ENCODE data around the gene KRTCAP3. TPM values are rescaled to one million over a fixed set of nuclear protein-coding genes. Genes with fewer than 3 reads are reported as not detected.
A peak's percentile ranks its signal among the peaks of the same experiment; 100 is the strongest.

The KRTCAP3 gene
- total RNA-seq, 1 donor from 2014 or later = 6.9 TPM

DNA sequence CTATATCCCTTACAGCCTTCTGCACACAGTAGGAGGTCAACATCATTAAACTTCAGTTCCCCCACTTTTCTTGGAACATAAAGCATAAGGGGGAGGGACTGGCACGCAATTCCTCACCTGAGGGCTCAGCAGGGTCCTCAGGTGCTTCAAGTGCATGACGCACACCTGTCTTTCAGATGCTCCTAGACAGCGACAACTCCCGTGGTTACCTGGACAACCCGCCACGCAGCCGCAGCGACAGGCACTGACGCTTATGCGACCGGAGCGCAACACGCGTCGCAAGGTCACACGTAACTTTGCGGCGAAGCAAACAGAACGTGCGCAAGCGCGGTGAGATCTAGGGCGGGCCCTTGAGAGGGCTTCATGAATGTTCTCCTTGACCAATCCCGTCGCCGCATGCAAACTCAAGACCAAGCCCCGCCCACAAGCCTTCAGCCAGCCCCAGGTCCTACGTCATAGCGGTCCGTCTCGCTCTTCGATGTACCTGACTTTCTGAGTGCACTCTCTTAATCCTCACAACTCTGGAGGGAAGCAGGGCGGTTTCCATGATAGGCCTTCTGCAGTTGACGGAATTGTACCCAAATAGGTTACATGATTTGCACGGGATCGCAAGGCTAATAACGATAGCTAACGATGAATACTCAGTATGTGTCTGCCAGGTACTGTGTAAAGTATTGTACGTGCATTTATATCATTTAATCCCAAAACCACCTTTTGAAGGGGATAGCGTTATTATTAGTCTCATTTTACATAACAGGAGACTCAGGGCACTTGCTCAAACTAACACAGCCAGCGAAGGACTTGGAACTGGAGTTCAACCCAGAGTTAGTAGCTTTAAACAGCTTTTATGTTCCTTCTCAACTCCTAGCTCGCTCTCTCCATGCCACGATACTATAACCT is 47.6 kb downstream of the KRTCAP3 start, which contains the start of gene IFT172:
Gene IFT172, minus strand, starts transcription at position 246 of the 900 bp plus-strand sequence. Its CDS starts 90 bp downstream, at position 156.
- H3K36me3 Mint-ChIP-seq (ENCODE audit: low read depth) = peaks cover 3% of the 10 kb centered on the region
- H3K9me3 Mint-ChIP-seq = no peaks in the 10 kb centered on the region
- H3K4me1 Mint-ChIP-seq = peaks cover 35% of the 10 kb centered on the region
- H3K27me3 Mint-ChIP-seq (ENCODE audit: low read depth) = peaks cover 11% of the 10 kb centered on the region
- TF ChIP-seq, protein P1, sequence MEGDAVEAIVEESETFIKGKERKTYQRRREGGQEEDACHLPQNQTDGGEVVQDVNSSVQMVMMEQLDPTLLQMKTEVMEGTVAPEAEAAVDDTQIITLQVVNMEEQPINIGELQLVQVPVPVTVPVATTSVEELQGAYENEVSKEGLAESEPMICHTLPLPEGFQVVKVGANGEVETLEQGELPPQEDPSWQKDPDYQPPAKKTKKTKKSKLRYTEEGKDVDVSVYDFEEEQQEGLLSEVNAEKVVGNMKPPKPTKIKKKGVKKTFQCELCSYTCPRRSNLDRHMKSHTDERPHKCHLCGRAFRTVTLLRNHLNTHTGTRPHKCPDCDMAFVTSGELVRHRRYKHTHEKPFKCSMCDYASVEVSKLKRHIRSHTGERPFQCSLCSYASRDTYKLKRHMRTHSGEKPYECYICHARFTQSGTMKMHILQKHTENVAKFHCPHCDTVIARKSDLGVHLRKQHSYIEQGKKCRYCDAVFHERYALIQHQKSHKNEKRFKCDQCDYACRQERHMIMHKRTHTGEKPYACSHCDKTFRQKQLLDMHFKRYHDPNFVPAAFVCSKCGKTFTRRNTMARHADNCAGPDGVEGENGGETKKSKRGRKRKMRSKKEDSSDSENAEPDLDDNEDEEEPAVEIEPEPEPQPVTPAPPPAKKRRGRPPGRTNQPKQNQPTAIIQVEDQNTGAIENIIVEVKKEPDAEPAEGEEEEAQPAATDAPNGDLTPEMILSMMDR (conservative IDR thresholded peaks at IDR 0.05) = no peak
- peak within 1 kb of the TSS; percentile 93 for H3K4me3 Mint-ChIP-seq
- peak within 1 kb of the TSS; percentile 78 for H3K27ac Mint-ChIP-seq (ENCODE audit: unreplicated experiment)
- peak; percentile 97 for DNase-seq (ENCODE audit: low read depth, low spot score)

DNA sequence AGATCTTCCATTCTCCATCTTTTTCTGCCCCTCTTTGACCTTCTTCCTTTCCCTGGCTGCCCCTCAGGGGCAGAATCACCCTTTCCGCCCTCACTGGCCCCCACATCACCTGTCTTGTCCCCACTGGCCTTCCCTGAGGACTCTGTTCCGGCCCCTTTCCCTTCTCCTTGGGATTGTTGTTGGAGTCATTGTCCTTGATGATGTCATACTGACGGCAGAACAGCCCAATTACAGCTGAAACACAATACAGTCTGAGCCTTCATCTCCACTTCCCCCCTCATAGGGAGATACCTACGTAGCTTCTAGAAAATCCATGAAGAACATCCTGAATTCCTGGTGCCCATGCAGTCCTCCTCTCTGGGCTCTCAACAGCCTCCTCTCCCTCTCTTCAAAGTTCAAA is 50.4 kb downstream of the KRTCAP3 start:
- peaks cover 34% of the 10 kb centered on the region for H3K4me1 Mint-ChIP-seq
- no peak overlapping the region for H3K27ac Mint-ChIP-seq (ENCODE audit: unreplicated experiment)
- H3K27me3 Mint-ChIP-seq (ENCODE audit: low read depth) = peaks cover 35% of the 10 kb centered on the region
- no peaks in the 10 kb centered on the region for H3K9me3 Mint-ChIP-seq
- H3K36me3 Mint-ChIP-seq (ENCODE audit: low read depth) = no peaks in the 10 kb centered on the region
- no peak for DNase-seq (ENCODE audit: low read depth, low spot score)
- TF ChIP-seq, protein P1 (conservative IDR thresholded peaks at IDR 0.05) = no peak
- H3K4me3 Mint-ChIP-seq = peak overlapping the region; percentile 42

DNA sequence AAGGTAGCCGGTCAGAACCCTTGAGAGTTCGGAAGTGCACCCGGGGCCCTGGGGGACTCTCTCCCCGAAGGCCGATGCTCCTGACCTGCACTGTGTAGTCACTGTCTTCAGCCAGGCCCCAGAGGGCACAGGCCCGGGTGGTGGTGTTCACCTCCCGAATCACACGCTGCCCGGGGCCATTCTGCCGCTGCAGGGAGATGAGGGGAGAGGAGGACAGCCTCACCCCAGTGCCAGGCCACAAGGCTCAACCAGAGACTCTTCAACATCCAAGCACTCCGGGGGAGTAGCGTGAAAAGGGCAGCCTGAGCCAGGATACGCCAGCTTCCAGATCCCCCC is 51.7 kb downstream of the KRTCAP3 start:
- DNase-seq (ENCODE audit: low read depth, low spot score) = no peak
- Mint-ChIP-seq H3K27ac (ENCODE audit: unreplicated experiment) (no peak overlapping the region), H3K36me3 (ENCODE audit: low read depth) (no peaks in the 10 kb centered on the region), H3K9me3 (no peaks in the 10 kb centered on the region), H3K4me3 (peak overlapping the region; percentile 86), H3K4me1 (peaks cover 29% of the 10 kb centered on the region), H3K27me3 (ENCODE audit: low read depth) (peaks cover 48% of the 10 kb centered on the region)
- TF ChIP-seq, protein P1 (conservative IDR thresholded peaks at IDR 0.05) = no peak

Other genes starting within 250 kb of the KRTCAP3 start
- 86.3 and 86.6 TPM in 2 replicates for gene ATRAID, start 230.3 kb upstream of the KRTCAP3 start, total RNA-seq
- gene SLC5A6, start 230.1 kb upstream of the KRTCAP3 start, total RNA-seq = 129 and 140 TPM in 2 replicates
- gene CAD, start 225.0 kb upstream of the KRTCAP3 start, total RNA-seq = 117 and 127 TPM in 2 replicates
- 0.48 and 0.93 TPM in 2 replicates for gene SLC30A3, start 179.3 kb upstream of the KRTCAP3 start, total RNA-seq
- not detected in 2 replicates for gene DNAJC5G, start 166.9 kb upstream of the KRTCAP3 start, total RNA-seq
- gene TRIM54, start 160.0 kb upstream of the KRTCAP3 start, total RNA-seq = not detected in 2 replicates
- 1.6 and 1.9 TPM in 2 replicates for gene UCN, start 133.9 kb upstream of the KRTCAP3 start, total RNA-seq
- 84.5 and 90.7 TPM in 2 replicates for gene MPV17, start 119.3 kb upstream of the KRTCAP3 start, total RNA-seq
- 109 and 114 TPM in 2 replicates for gene GTF3C2, start 85.6 kb upstream of the KRTCAP3 start, total RNA-seq
- 72.5 TPM in 2 replicates for gene EIF2B4, start 72.0 kb upstream of the KRTCAP3 start, total RNA-seq
- gene SNX17, start 71.8 kb upstream of the KRTCAP3 start, total RNA-seq = 104 and 109 TPM in 2 replicates
- 26.5 and 27.9 TPM in 2 replicates for gene ZNF513, start 61.6 kb upstream of the KRTCAP3 start, total RNA-seq
- gene PPM1G, start 32.8 kb upstream of the KRTCAP3 start, total RNA-seq = 157 and 163 TPM in 2 replicates
- 107 TPM in 2 replicates for gene NRBP1, start 13.8 kb upstream of the KRTCAP3 start, total RNA-seq
- 37.0 and 38.4 TPM in 2 replicates for gene IFT172, start 47.4 kb downstream of the KRTCAP3 start, total RNA-seq
- gene FNDC4, start 52.8 kb downstream of the KRTCAP3 start, total RNA-seq = 14.2 and 17.4 TPM in 2 replicates
- 0.42 TPM in 1 of 2 replicates, not detected in the other for gene GCKR, start 54.5 kb downstream of the KRTCAP3 start, total RNA-seq
- gene ZNF512, start 140.7 kb downstream of the KRTCAP3 start, total RNA-seq = 58.2 and 63.3 TPM in 2 replicates
- gene CCDC121, start 186.6 kb downstream of the KRTCAP3 start, total RNA-seq = 5.8 and 6.0 TPM in 2 replicates
- 46.1 and 48.3 TPM in 2 replicates for gene GPN1, start 186.7 kb downstream of the KRTCAP3 start, total RNA-seq
- 32.4 and 33.8 TPM in 2 replicates for gene SUPT7L, start 221.2 kb downstream of the KRTCAP3 start, total RNA-seq
- 19.0 and 19.1 TPM in 2 replicates for gene SLC4A1AP, start 221.5 kb downstream of the KRTCAP3 start, total RNA-seq